Measurements from ENCODE around the gene TMEM151B. TPM values are rescaled to one million over a fixed set of nuclear protein-coding genes. Genes with fewer than 3 reads are reported as not detected.
A peak's percentile ranks its signal among the peaks of the same experiment; 100 is the strongest.

The TMEM151B gene
- total RNA-seq, 1 donor from 2014 or later, result 0.05 TPM

GRCh38 chr6:44234101-44235025 is 35.9 kb upstream of the TMEM151B start:
- no peak overlapping the region for H3K4me3 Mint-ChIP-seq (ENCODE audit: unreplicated experiment)
- no peaks in the 10 kb centered on the region for H3K9me3 Mint-ChIP-seq (ENCODE audit: low read depth)
- H3K36me3 Mint-ChIP-seq (ENCODE audit: low read depth), result peaks cover 22% of the 10 kb centered on the region
- peak; percentile 78 for TF ChIP-seq CTCF (IDR thresholded peaks at IDR 0.05)
- H3K4me1 Mint-ChIP-seq (ENCODE audit: low read depth), result peaks cover 69% of the 10 kb centered on the region
- H3K27me3 Mint-ChIP-seq (ENCODE audit: low read depth), result no peaks in the 10 kb centered on the region
- DNase-seq (ENCODE audit: low spot score), result peak; percentile 81
- H3K27ac Mint-ChIP-seq (ENCODE audit: unreplicated experiment), result peak overlapping the region; percentile 96

GRCh38 chr6:44235269-44235668 is 35.0 kb upstream of the TMEM151B start:
- Mint-ChIP-seq H3K27me3 (ENCODE audit: low read depth) (no peaks in the 10 kb centered on the region), H3K4me1 (ENCODE audit: low read depth) (peaks cover 68% of the 10 kb centered on the region), H3K36me3 (ENCODE audit: low read depth) (peaks cover 20% of the 10 kb centered on the region), H3K9me3 (ENCODE audit: low read depth) (no peaks in the 10 kb centered on the region), H3K4me3 (ENCODE audit: unreplicated experiment) (no peak overlapping the region), H3K27ac (ENCODE audit: unreplicated experiment) (peak overlapping the region; percentile 96)
- peak; percentile 12 for DNase-seq (ENCODE audit: low spot score)
- TF ChIP-seq CTCF (IDR thresholded peaks at IDR 0.05), result no peak

GRCh38 chr6:44235891-44236516 is 34.2 kb upstream of the TMEM151B start:
- peak overlapping the region; percentile 57 for H3K27ac Mint-ChIP-seq (ENCODE audit: unreplicated experiment)
- H3K27me3 Mint-ChIP-seq (ENCODE audit: low read depth), result no peaks in the 10 kb centered on the region

GRCh38 chr6:44237021-44237812 is 33.0 kb upstream of the TMEM151B start:
- Mint-ChIP-seq H3K27ac (ENCODE audit: unreplicated experiment) (peak overlapping the region; percentile 98), H3K4me3 (ENCODE audit: unreplicated experiment) (peak overlapping the region; percentile 80), H3K27me3 (ENCODE audit: low read depth) (no peaks in the 10 kb centered on the region), H3K36me3 (ENCODE audit: low read depth) (peaks cover 11% of the 10 kb centered on the region), H3K4me1 (ENCODE audit: low read depth) (peaks cover 62% of the 10 kb centered on the region), H3K9me3 (ENCODE audit: low read depth) (no peaks in the 10 kb centered on the region)
- TF ChIP-seq CTCF (IDR thresholded peaks at IDR 0.05), result no peak
- peak; percentile 98 for DNase-seq (ENCODE audit: low spot score)

More at GRCh38 chr6:44235891-44236516, 34.2 kb upstream of the TMEM151B start:
- TF ChIP-seq CTCF (IDR thresholded peaks at IDR 0.05), result no peak
- DNase-seq (ENCODE audit: low spot score), result peak; percentile 36
- Mint-ChIP-seq H3K4me3 (ENCODE audit: unreplicated experiment) (no peak overlapping the region), H3K4me1 (ENCODE audit: low read depth) (peaks cover 64% of the 10 kb centered on the region), H3K36me3 (ENCODE audit: low read depth) (peaks cover 16% of the 10 kb centered on the region), H3K9me3 (ENCODE audit: low read depth) (no peaks in the 10 kb centered on the region)

Measured in chondrocyte (in vitro differentiated cells).